Cerebellar cortex (tissue), 1 donor: Measurements from ENCODE around the gene RCC2.
"Not testable (repeated sequence)": the region's sequence is repeated elsewhere in the genome, so short reads cannot be mapped to it uniquely, and the experiment has no call there.

Experiments used
- DNase-seq: peaks from one replicate; pipeline ENCODE4 v3.0.0-alpha.2; 2015; ENCODE audit warnings: low spot score

RCC2 gene

GRCh38 chr1:17439250-17440073 lies at the start of gene RCC2:
RCC2 (minus strand) TSS chr1:17439677; CDS start chr1:17438514, 1,163 bp downstream.
- peak; percentile 64 for DNase-seq

GRCh38 chr1:17486242-17486641 lies 46.8 kb upstream of the RCC2 start:
- DNase-seq: no peak

GRCh38 chr1:17485281-17485680 lies 45.8 kb upstream of the RCC2 start:
- no peak for DNase-seq

DNA sequence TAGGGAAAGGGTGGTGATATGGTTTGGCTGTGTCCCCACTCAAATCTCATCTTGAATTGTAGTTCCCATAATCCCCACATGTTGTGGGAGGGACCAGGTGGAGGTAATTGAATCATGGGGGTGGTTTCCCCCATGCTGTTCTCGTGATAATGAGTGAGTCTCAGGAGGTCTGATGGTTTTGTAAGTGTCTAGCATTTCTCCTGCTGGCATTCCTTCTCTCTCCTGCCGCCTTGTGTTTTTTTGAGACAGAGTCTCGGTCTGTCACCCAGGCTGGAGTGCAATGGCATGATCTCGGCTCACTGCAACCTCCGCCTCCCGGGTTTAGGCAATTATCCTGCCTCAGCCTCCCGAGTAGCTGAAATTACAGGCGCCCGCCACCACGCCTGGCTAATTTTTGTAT lies 42.5 kb upstream of the RCC2 start:
- DNase-seq: not testable (repeated sequence)

DNA sequence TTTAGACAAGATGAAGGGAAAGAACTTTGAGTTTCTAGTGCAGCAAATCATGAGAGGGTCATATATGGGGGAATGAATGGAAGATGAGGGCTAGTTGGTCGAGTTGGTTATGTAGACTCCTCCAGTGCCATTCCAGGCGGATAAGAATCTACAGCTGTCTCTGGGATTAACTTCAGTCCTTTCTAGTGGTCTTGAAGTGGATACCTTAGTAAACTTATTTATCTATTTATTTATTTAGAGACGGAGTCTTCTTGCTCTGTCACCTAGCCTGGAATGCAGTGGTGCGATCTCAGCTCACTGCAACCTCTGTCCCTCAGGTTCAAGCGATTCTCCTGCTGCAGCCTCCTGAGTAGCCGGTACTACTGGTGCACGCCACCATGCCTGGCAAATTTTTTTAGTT lies 41.4 kb upstream of the RCC2 start:
- DNase-seq: no peak

DNA sequence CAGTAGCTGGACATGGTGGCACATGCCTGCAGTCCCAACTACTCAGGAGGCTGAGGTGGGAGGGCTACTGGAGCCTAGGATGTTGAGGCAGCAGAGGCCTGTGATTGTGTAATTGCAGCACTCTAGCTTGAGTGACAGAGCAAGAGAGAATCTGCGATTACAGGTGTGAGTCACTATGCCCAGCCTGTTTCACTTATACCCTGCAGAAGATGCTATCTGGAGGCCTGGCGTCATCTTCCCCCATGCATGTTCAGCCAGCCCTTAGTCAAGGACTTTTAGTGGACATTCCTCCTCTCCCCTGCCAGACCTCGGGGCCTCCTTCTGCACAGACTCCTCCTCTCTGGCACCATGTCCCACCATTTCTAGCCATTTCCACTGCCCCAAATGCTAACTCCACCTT lies 36.3 kb upstream of the RCC2 start:
- no peak for DNase-seq

DNA sequence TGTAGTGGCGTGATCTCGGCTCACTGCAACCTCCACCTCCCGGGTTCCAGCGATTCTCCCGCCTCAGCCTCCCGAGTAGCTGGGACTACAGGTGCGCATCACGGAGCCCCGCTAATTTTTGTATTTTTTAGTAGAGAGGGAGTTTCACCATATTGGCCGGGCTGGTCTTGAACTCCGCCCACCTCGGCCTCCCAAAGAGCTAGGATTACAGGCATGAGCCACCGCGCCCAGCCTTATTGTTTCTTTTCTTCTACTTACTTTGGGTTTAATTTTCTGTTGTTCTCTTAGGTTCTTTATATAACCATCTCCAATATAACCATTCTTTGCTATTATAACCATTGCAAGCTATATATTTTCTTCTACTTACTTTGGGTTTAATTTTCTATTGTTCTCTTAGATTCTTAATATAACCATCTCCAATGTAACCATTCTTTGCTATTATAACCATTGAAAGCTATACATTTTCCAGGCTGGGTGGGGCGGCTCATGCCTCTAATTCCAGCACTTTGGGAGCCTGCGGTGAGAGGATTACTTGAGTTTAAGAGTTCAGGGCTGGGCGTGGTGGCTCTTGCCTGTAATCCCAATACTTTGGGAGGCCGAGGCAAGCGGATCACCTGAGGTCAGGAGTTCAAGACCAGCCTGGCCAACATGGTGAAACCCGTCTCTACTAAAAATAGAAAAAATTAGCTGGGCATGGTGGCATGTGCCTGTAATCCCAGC lies 35.5 kb upstream of the RCC2 start:
- DNase-seq: not testable (repeated sequence)

- DNase-seq: no peak
Measured at GRCh38 chr1:17472814-17473213, 33.3 kb upstream of the RCC2 start.

GRCh38 chr1:17471393-17471792 lies 31.9 kb upstream of the RCC2 start:
- DNase-seq: no peak

DNA sequence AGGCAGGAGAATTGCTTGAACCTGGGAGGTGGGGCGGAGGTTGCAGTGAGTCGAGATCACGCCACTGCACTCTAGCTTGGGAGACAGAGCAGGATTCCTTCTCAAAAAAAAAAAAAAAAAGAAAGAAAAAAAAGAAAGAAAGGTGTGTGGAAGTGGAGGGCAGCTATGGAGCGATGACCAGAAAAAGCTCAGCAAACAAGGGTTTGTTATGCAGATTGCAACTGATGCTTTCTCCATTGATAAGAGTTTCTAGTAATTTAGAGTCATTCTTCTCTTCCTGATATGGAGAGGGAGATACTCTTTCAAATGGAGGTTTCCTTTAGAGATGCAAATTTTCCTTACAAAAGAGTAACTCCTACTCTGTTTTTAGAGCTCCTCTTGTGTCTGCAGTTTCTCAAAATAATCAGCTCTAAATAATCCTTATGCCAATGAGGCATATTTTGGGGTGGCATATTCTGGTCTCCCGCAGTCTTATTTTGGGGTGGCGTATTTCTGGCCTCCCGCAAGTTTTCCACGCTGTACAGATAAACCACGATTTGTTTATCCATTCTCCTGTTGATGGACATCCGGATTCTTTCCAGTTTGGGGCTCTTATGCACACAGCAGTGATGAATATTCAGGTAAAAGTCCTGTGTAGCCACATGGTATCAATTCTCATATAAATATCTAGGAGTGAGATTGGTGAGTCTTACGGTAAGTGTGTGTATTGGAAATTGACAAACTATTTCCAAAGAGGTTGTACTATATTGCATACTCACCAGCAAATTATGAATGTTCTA lies 30.7 kb upstream of the RCC2 start:
- no peak for DNase-seq

GRCh38 chr1:17468357-17469265 lies 29.1 kb upstream of the RCC2 start:
- DNase-seq: not testable (repeated sequence)

DNA sequence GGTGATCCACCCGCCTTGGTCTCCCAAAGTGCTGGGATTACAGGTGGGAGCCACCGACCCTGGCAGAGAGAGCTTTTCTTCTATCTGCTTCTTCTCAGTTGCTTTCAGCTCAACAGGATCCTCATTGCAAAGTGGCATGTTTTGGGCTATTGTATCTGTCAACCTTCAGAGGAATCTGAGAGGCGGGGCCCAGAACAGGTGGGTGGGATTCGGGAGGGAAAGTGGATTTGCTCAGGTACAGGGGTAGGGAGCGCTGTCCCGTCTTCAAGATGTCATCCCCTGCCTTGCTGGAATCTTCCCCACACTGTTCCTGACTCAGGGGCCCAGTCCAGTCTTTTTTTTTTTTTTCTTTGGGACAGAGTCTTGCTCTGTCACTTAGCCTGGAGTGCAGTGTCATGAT lies 26.9 kb upstream of the RCC2 start:
- DNase-seq: no peak

DNA sequence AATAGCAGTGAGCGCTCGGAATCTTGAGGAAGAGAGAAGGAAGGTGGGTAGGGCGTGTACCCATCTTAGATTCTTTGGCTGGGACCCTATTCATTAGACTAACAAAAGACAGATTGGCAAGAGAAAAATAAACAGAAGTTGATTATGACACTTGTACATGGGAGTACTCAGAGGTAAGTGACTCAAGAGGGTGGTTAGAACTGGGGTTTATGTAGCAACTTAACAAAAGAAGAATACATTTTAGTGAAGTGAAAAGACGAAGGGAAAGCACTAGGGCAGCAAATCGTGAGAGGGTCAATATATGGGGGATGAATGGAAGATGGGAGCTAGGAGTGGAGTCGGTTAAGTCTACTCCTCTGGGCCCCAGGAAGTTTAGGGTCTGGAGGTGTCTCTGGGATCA lies 25.8 kb upstream of the RCC2 start:
- no peak for DNase-seq

- no peak for DNase-seq
Measured at GRCh38 chr1:17463991-17464390, 24.5 kb upstream of the RCC2 start.

DNA sequence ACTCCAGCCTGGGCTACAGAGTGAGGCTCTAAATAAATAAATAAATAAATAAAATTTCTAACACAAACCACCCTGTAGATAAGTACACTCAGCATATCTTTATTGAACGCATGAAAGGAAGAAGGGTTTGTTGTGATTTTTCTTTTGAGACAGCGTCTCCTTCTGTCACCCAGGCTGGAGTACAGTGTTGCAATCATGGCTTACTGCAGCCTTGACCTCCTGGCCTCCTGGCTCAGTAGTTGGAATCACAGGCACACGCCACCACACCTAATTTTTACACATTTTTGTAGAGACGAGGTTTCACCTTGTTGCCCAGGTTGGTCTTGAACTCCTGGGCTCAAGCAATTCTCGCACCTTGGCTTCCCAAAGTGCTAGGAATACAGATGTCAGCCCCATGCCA lies 23.2 kb upstream of the RCC2 start:
- no peak for DNase-seq

DNA sequence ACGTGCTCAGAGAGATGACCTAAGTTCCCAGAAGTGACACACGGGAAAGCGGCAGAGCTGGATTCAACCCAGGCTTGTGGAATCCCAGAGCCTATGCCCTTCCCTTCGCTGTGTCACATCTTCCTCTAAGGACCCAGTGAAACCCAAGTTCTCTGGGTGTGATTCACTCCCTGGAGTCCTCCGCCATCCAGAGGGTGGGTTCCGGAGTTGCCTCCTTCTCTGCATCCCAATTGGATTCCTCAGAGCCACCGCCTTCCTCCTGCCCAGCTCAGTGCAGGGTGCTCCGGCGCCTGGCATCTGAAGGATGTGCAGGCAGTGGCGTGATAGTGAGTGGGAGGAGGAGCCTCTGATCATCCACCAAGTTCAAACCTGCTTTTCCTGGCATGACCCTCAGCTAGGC lies 20.7 kb upstream of the RCC2 start:
- no peak for DNase-seq

- DNase-seq: no peak
Measured at GRCh38 chr1:17458794-17459193, 19.3 kb upstream of the RCC2 start.

GRCh38 chr1:17452686-17453085 lies 13.2 kb upstream of the RCC2 start:
- DNase-seq: no peak

- not testable (repeated sequence) for DNase-seq
Measured at GRCh38 chr1:17452203-17452602, 12.7 kb upstream of the RCC2 start.

GRCh38 chr1:17451731-17452130 lies 12.3 kb upstream of the RCC2 start:
- DNase-seq: no peak

DNA sequence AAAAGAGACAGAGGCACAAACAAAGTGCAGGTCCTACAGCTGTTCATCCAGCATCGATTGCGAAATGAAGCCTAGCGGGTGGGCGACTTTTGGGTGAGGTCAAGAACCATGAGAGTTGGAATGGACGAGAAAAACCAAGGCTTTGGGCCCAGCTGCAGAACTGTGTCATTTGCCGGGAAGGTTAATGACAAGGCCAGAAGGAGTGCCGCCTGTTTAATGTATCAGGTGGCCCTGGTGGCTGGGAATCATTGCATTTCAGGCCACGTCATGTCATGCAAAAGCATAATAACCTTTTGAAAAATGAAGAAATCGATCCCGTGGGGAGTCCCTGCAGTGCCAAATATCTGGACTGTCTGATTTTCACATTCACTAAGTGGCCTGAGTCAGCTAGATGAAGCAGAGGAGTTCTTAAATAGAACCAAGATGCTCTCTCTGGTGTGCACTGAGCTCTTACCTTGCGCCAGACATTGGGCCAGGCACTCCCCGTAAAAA lies 8.1 kb upstream of the RCC2 start:
- no peak for DNase-seq
